ENCODE results near the gene OSBPL3.

The OSBPL3 gene

GRCh38 chr7:24896031-24896501, 83.9 kb downstream of the OSBPL3 start:
- DNase-seq (ENCODE audit: low read depth in 2 of 2) = no peak

- no peak for DNase-seq (ENCODE audit: low read depth in 2 of 2)
Measured at GRCh38 chr7:24894429-24895221, 85.4 kb downstream of the OSBPL3 start.

GRCh38 chr7:24891311-24891735, 88.7 kb downstream of the OSBPL3 start:
- no peak for DNase-seq (ENCODE audit: low read depth in 2 of 2)

GRCh38 chr7:24889611-24890010, 90.4 kb downstream of the OSBPL3 start:
- DNase-seq (ENCODE audit: low read depth in 2 of 2) = no peak

GRCh38 chr7:24888653-24889052, 91.3 kb downstream of the OSBPL3 start:
- no peak for DNase-seq (ENCODE audit: low read depth in 2 of 2)

- DNase-seq (ENCODE audit: low read depth in 2 of 2) = no peak
Measured at GRCh38 chr7:24885716-24886115, 94.3 kb downstream of the OSBPL3 start.

GRCh38 chr7:24885305-24885704, 94.7 kb downstream of the OSBPL3 start:
- DNase-seq (ENCODE audit: low read depth in 2 of 2) = no peak

GRCh38 chr7:24884401-24884800, 95.6 kb downstream of the OSBPL3 start:
- no peak for DNase-seq (ENCODE audit: low read depth in 2 of 2)

GRCh38 chr7:24883622-24884013, 96.4 kb downstream of the OSBPL3 start:
- no peak for DNase-seq (ENCODE audit: low read depth in 2 of 2)

GRCh38 chr7:24882989-24883621, 96.9 kb downstream of the OSBPL3 start:
- no peak for DNase-seq (ENCODE audit: low read depth in 2 of 2)

GRCh38 chr7:24881623-24882022, 98.4 kb downstream of the OSBPL3 start:
- no peak for DNase-seq (ENCODE audit: low read depth in 2 of 2)

- no peak for DNase-seq (ENCODE audit: low read depth in 2 of 2)
Measured at GRCh38 chr7:24880886-24881285, 99.1 kb downstream of the OSBPL3 start.

- no peak for DNase-seq (ENCODE audit: low read depth in 2 of 2)
Measured at GRCh38 chr7:24879291-24879690, 100.7 kb downstream of the OSBPL3 start.

- DNase-seq (ENCODE audit: low read depth in 2 of 2) = no peak
Measured at GRCh38 chr7:24877790-24878311, 102.1 kb downstream of the OSBPL3 start.

GRCh38 chr7:24874791-24875190, 105.2 kb downstream of the OSBPL3 start:
- no peak for DNase-seq (ENCODE audit: low read depth in 2 of 2)

- no peak for DNase-seq (ENCODE audit: low read depth in 2 of 2)
Measured at GRCh38 chr7:24873944-24874343, 106.0 kb downstream of the OSBPL3 start.

- DNase-seq (ENCODE audit: low read depth in 2 of 2) = no peak
Measured at GRCh38 chr7:24871770-24872169, 108.2 kb downstream of the OSBPL3 start.

GRCh38 chr7:24870766-24871165, 109.2 kb downstream of the OSBPL3 start:
- DNase-seq (ENCODE audit: low read depth in 2 of 2) = no peak

GRCh38 chr7:24869572-24869971, 110.4 kb downstream of the OSBPL3 start:
- no peak for DNase-seq (ENCODE audit: low read depth in 2 of 2)

GRCh38 chr7:24868741-24869140, 111.2 kb downstream of the OSBPL3 start:
- no peak for DNase-seq (ENCODE audit: low read depth in 2 of 2)

GRCh38 chr7:24866004-24866615, 113.9 kb downstream of the OSBPL3 start:
- DNase-seq (ENCODE audit: low read depth in 2 of 2) = no peak

GRCh38 chr7:24864214-24864817, 115.7 kb downstream of the OSBPL3 start:
- no peak for DNase-seq (ENCODE audit: low read depth in 2 of 2)

All from stimulated activated CD8-positive, alpha-beta memory T cell treated with anti-CD3 and anti-CD28 coated beads, Interleukin-7, amount 100 ng/mL, for 4 hours (primary cell).